ENCODE measurements around the gene ANKS6.

ANKS6 gene

DNA sequence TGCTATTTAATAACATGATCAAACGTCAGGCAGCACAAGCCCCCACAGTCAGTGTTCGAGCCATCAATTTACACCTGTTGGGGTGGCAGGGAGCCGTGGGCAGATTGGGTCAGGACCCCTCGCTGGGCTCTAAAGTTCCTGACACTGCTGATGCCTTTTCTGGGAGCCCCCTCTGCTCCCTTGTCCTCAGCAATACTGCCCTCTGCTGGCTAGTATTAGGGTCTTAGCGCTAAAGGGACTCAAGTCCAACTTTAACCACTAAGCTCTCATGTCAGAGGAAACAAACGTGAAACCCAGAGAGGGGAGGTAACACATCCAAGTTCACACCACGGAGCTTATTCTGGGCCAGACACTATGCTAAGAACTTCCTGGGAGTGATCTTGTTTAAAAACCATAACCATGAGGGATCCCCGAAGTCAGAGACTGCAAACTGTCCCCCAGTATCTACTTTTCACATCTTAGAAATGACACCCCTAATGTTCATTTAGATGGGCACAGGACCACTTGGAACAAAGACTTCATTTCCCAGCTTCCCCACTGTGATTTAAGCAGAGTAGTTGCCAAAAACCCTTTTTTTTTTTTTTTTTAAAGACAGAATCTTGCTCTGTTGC lies 20.4 kb downstream of the ANKS6 start:
- peak; percentile 17 for DNase-seq (ENCODE audit: low read depth)
- TF ChIP-seq, protein P1, sequence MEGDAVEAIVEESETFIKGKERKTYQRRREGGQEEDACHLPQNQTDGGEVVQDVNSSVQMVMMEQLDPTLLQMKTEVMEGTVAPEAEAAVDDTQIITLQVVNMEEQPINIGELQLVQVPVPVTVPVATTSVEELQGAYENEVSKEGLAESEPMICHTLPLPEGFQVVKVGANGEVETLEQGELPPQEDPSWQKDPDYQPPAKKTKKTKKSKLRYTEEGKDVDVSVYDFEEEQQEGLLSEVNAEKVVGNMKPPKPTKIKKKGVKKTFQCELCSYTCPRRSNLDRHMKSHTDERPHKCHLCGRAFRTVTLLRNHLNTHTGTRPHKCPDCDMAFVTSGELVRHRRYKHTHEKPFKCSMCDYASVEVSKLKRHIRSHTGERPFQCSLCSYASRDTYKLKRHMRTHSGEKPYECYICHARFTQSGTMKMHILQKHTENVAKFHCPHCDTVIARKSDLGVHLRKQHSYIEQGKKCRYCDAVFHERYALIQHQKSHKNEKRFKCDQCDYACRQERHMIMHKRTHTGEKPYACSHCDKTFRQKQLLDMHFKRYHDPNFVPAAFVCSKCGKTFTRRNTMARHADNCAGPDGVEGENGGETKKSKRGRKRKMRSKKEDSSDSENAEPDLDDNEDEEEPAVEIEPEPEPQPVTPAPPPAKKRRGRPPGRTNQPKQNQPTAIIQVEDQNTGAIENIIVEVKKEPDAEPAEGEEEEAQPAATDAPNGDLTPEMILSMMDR (IDR thresholded peaks at IDR 0.05; ENCODE audit: control insufficient read depth, insufficient read depth, low read depth, low read length, missing control alignments): peak; percentile 89
- H3K4me3 ChIP-seq (ENCODE audit: control insufficient read depth, low read depth, low read length): no peak overlapping the region

DNA sequence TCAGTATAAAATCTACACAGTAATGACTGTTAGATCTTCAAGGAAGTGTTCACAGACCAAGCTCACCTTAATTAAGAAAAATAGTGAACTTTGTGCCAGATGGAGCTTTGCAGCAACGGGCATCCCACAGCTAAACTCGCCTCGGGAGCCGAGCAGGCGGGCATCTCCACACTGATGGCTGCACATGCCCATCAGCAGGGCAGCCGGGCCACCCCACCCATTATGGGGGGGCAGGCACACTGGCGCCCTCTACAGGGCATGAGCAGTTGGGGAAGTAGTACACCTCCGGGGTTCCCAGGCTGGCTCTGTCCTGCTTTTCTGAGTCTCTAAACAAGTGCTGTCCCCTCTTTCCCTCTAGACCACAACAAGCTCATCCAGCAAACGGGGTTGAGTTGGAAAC lies 21.6 kb downstream of the ANKS6 start:
- TF ChIP-seq, protein P1 (IDR thresholded peaks at IDR 0.05; ENCODE audit: control insufficient read depth, insufficient read depth, low read depth, low read length, missing control alignments): peak; percentile 76
- H3K4me3 ChIP-seq (ENCODE audit: control insufficient read depth, low read depth, low read length): no peak overlapping the region
- no peak for DNase-seq (ENCODE audit: low read depth)

DNA sequence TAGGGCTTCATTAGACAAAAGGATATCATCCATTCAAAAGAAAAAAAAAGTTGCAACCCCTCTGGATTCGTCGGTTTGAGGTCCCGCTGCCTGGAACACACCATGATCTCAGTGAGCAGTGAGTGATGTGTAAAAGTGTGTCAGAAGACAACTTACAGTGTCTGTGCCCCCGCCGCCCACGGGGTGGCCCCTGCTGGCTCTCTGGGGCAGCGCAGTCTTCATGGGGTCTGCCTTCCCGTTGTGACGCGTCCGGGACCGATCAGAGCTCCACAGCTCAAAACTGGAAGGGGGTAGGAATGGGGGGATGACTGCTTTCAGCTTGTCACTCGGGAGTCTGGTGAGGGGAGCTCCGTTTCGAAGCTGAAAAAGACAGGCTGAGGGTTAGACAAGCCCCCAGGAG lies 22.6 kb downstream of the ANKS6 start:
- DNase-seq (ENCODE audit: low read depth): no peak
- H3K4me3 ChIP-seq (ENCODE audit: control insufficient read depth, low read depth, low read length): no peak overlapping the region
- TF ChIP-seq, protein P1 (IDR thresholded peaks at IDR 0.05; ENCODE audit: control insufficient read depth, insufficient read depth, low read depth, low read length, missing control alignments): no peak

DNA sequence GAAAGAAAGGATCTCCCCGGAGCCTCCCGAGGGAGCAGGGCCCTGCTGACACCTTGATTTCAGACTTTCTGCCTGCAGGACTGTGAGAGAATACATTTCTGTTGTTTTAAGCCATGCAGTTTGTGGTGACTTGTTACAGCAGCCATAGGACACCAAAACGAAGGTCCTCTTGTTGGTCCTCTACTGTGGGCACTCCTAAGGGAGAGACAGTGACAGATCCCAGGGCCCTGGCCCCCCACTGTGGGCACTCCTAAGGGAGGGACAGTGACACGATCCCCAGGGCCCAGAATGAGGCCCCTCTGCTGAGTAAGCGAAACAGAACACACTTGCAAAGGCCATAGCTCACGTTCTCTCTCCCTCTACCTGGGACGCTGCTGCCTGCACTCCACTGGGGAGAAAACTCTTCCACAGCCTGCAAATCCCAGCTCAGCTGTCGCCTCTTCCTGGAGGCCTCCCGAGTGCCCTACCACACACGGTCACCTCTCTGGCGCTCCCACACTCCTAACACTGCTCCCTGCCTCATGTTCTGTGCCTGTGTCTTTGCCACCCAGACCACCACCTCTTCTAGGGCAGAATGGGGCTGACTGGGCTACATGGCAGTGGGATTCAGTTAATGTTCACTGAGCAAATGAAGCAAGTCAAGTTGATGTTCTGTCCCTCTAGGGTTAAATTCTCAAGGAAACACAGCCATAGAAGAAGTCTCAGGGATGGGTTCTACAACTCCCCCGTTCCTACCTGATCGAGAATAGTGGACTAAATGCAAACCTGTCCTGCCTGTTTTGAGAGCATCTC lies 23.8 kb downstream of the ANKS6 start:
- TF ChIP-seq, protein P1 (IDR thresholded peaks at IDR 0.05; ENCODE audit: control insufficient read depth, insufficient read depth, low read depth, low read length, missing control alignments): no peak
- no peak overlapping the region for H3K4me3 ChIP-seq (ENCODE audit: control insufficient read depth, low read depth, low read length)
- DNase-seq (ENCODE audit: low read depth): no peak

DNA sequence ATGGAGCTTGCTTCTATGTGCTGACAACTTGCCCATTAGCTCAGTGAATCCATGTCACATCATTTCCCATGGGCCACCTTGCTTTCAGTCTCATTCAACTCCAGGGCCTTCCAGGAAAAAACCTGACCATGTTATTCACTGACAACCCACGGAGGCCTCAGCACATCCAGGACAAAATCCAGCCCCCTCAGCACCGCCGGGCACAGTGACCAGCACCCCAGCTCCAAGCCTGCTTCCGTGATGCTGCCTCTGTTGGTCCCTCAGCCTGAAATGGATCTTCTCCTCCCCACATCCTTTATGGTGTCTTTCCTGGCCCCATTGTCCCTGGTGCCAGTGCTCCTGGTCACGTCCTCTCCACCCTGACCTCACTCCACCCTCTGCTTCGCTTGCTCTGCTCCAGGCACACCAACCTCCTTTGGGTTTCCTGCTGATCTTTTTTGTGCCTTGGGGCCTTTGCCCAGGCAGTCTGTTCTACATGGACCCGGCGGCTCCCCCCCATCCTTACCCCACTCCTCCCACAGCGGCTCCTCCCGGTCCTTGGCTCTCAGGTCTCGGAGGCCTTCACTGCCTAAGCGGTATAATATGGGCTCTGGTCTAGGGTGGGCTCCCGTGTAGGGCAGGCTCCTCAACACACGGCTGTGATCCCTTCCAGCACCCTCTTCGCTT lies 25.0 kb downstream of the ANKS6 start:
- TF ChIP-seq, protein P1 (IDR thresholded peaks at IDR 0.05; ENCODE audit: control insufficient read depth, insufficient read depth, low read depth, low read length, missing control alignments): no peak
- no peak for DNase-seq (ENCODE audit: low read depth)
- no peak overlapping the region for H3K4me3 ChIP-seq (ENCODE audit: control insufficient read depth, low read depth, low read length)

DNA sequence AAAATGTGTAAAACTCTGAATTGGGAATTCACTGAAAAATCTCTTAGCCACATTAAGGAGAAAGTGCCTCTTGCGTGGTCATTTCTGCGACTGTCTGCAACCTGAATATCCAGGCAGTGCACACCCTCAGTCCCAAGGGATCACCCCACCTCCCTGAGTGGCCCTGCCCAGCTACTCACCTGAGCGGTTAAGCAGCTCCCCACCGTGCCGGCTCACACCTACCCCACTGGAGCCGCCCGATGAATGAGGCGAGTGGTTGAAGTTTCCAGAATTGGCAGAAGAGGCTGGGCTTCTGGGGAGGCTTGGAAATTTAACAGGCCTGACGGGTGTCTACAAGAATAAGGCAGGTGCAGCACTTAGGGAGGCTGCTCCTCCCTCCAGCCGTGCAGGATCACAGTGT lies 25.6 kb downstream of the ANKS6 start:
- DNase-seq (ENCODE audit: low read depth): no peak
- TF ChIP-seq, protein P1 (IDR thresholded peaks at IDR 0.05; ENCODE audit: control insufficient read depth, insufficient read depth, low read depth, low read length, missing control alignments): no peak
- H3K4me3 ChIP-seq (ENCODE audit: control insufficient read depth, low read depth, low read length): no peak overlapping the region

Data from AG09309 (cell line).